Measurements from ENCODE around the gene KLF1.
A peak's percentile ranks its signal among the peaks of the same experiment; 100 is the strongest.

KLF1 gene

GRCh38 chr19:12881172-12881808, 5.7 kb downstream of the KLF1 start, which contains the start of gene DNASE2:
TSS of gene DNASE2 (minus strand) at chr19:12881449. CDS start at chr19:12881375, 74 bp downstream.
- Histone ChIP-seq H3K27me3 (replicated peaks; ENCODE audit: control insufficient read depth, insufficient read depth, low read length, poor library complexity, severe bottlenecking) (no peaks in the 10 kb centered on the region), H3K4me3 (ENCODE audit: insufficient read depth, low read depth, low read length, poor library complexity, severe bottlenecking) (peak within 1 kb of the TSS; percentile 67), H3K9me3 (ENCODE audit: control insufficient read depth, low read length) (peaks cover 3% of the 10 kb centered on the region), H3K4me1 (ENCODE audit: control insufficient read depth, insufficient read depth, low read length, poor library complexity, severe bottlenecking) (peaks cover 17% of the 10 kb centered on the region), H3K27ac (ENCODE audit: insufficient read depth, low read length, poor library complexity, severe bottlenecking) (peak within 1 kb of the TSS; percentile 56), H3K36me3 (ENCODE audit: control insufficient read depth, insufficient read depth, low read length) (peaks cover 17% of the 10 kb centered on the region)
- DNase-seq, result peak; percentile 76 to 87 (median 78)

GRCh38 chr19:12880551-12881171, 6.3 kb downstream of the KLF1 start:
- peaks cover 3% of the 10 kb centered on the region for H3K9me3 ChIP-seq (ENCODE audit: control insufficient read depth, low read length)
- H3K4me1 ChIP-seq (ENCODE audit: control insufficient read depth, insufficient read depth, low read length, poor library complexity, severe bottlenecking), result peaks cover 14% of the 10 kb centered on the region
- no peaks in the 10 kb centered on the region for H3K27me3 ChIP-seq (replicated peaks; ENCODE audit: control insufficient read depth, insufficient read depth, low read length, poor library complexity, severe bottlenecking)
- H3K4me3 ChIP-seq (ENCODE audit: insufficient read depth, low read depth, low read length, poor library complexity, severe bottlenecking), result peak overlapping the region; percentile 67
- no peak for DNase-seq
- H3K27ac ChIP-seq (ENCODE audit: insufficient read depth, low read length, poor library complexity, severe bottlenecking), result peak overlapping the region; percentile 56
- H3K36me3 ChIP-seq (ENCODE audit: control insufficient read depth, insufficient read depth, low read length), result peaks cover 23% of the 10 kb centered on the region

- Histone ChIP-seq H3K36me3 (ENCODE audit: control insufficient read depth, insufficient read depth, low read length) (peaks cover 33% of the 10 kb centered on the region), H3K4me3 (ENCODE audit: insufficient read depth, low read depth, low read length, poor library complexity, severe bottlenecking) (no peak overlapping the region), H3K9me3 (ENCODE audit: control insufficient read depth, low read length) (no peaks in the 10 kb centered on the region), H3K27ac (ENCODE audit: insufficient read depth, low read length, poor library complexity, severe bottlenecking) (no peak overlapping the region), H3K27me3 (replicated peaks; ENCODE audit: control insufficient read depth, insufficient read depth, low read length, poor library complexity, severe bottlenecking) (no peaks in the 10 kb centered on the region), H3K4me1 (ENCODE audit: control insufficient read depth, insufficient read depth, low read length, poor library complexity, severe bottlenecking) (no peaks in the 10 kb centered on the region)
- no peak for DNase-seq
Measured at GRCh38 chr19:12875086-12875485, 11.9 kb downstream of the KLF1 start.

DNA sequence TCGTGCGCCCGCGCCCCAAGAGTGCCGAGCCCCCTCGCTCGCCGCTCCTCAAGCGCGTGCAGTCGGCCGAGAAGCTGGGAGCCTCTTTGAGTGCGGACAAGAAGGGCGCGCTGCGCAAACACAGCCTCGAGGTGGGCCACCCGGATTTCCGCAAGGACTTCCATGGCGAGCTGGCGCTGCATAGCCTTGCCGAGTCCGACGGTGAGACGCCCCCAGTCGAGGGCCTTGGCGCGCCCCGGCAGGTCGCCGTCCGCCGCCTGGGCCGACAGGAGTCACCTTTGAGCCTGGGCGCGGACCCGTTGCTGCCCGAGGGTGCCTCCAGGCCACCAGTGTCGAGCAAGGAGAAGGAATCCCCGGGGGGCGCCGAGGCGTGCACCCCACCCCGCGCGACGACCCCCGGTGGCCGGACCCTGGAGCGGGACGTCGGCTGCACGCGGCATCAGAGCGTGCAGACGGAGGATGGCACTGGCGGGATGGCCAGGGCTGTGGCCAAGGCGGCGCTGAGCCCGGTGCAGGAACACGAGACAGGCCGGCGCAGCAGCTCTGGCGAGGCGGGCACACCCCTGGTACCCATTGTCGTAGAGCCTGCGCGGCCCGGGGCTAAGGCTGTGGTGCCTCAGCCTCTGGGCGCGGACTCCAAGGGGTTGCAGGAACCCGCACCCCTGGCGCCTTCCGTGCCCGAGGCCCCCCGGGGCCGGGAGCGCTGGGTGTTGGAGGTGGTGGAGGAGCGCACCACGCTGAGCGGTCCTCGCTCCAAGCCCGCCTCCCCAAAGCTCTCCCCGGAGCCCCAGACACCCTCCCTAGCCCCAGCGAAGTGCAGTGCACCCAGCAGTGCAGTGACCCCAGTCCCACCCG, 12.9 kb downstream of the KLF1 start:
- no peak overlapping the region for H3K27ac ChIP-seq (ENCODE audit: insufficient read depth, low read length, poor library complexity, severe bottlenecking)
- no peak for DNase-seq
- H3K4me3 ChIP-seq (ENCODE audit: insufficient read depth, low read depth, low read length, poor library complexity, severe bottlenecking), result no peak overlapping the region
- no peaks in the 10 kb centered on the region for H3K9me3 ChIP-seq (ENCODE audit: control insufficient read depth, low read length)
- H3K4me1 ChIP-seq (ENCODE audit: control insufficient read depth, insufficient read depth, low read length, poor library complexity, severe bottlenecking), result no peaks in the 10 kb centered on the region
- H3K36me3 ChIP-seq (ENCODE audit: control insufficient read depth, insufficient read depth, low read length), result peaks cover 33% of the 10 kb centered on the region
- no peaks in the 10 kb centered on the region for H3K27me3 ChIP-seq (replicated peaks; ENCODE audit: control insufficient read depth, insufficient read depth, low read length, poor library complexity, severe bottlenecking)

GRCh38 chr19:12872941-12873890, 13.8 kb downstream of the KLF1 start:
- no peak overlapping the region for H3K4me3 ChIP-seq (ENCODE audit: insufficient read depth, low read depth, low read length, poor library complexity, severe bottlenecking)
- peaks cover 30% of the 10 kb centered on the region for H3K36me3 ChIP-seq (ENCODE audit: control insufficient read depth, insufficient read depth, low read length)
- no peak overlapping the region for H3K27ac ChIP-seq (ENCODE audit: insufficient read depth, low read length, poor library complexity, severe bottlenecking)
- H3K9me3 ChIP-seq (ENCODE audit: control insufficient read depth, low read length), result no peaks in the 10 kb centered on the region
- H3K27me3 ChIP-seq (replicated peaks; ENCODE audit: control insufficient read depth, insufficient read depth, low read length, poor library complexity, severe bottlenecking), result no peaks in the 10 kb centered on the region
- DNase-seq, result peak; percentile 40 to 62 (median 57)
- H3K4me1 ChIP-seq (ENCODE audit: control insufficient read depth, insufficient read depth, low read length, poor library complexity, severe bottlenecking), result no peaks in the 10 kb centered on the region

DNA sequence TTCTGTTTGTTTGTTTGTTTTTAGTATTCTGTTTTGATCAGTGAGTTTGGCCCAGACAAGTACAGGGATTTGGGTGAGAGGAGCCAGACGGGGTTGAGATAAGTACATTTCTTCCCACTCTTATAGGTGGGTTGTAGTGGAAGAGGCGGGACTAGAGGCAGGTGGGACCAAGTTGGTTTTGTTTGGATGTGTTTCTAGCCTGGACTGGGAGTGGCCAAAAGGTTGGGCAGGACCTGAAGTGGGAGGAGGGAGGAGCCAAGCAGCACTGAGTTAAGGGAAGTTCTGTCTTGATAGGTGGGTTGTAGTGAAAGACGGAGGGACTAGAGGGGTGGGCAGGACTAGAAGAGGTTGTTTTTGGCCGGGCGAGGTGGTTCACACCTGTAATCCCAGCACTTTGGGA, 14.7 kb downstream of the KLF1 start:
- Histone ChIP-seq H3K36me3 (ENCODE audit: control insufficient read depth, insufficient read depth, low read length) (peaks cover 23% of the 10 kb centered on the region), H3K27ac (ENCODE audit: insufficient read depth, low read length, poor library complexity, severe bottlenecking) (no peak overlapping the region), H3K4me1 (ENCODE audit: control insufficient read depth, insufficient read depth, low read length, poor library complexity, severe bottlenecking) (peaks cover 8% of the 10 kb centered on the region), H3K4me3 (ENCODE audit: insufficient read depth, low read depth, low read length, poor library complexity, severe bottlenecking) (no peak overlapping the region), H3K27me3 (replicated peaks; ENCODE audit: control insufficient read depth, insufficient read depth, low read length, poor library complexity, severe bottlenecking) (no peaks in the 10 kb centered on the region), H3K9me3 (ENCODE audit: control insufficient read depth, low read length) (no peaks in the 10 kb centered on the region)
- DNase-seq, result no peak

DNA sequence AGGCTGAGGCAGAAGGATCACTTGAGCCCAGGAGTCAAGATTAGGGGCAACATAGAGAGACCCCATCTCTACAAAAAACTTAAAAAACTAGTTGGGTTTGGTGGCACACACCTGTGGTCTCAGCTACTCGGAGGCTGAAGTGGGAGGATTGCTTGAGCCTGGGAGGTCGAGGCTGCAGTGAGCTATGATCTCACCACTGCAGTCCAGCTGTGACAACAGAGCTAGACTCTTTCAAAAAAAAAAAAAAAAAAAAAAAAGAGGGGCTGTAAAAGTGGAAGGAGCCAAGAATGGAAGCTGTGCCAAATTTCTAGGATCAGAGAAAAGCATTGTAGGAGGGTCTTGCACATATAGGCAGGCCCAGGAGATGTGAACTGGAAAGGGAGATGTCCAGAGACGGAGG, 15.3 kb downstream of the KLF1 start:
- no peak for DNase-seq
- Histone ChIP-seq H3K36me3 (ENCODE audit: control insufficient read depth, insufficient read depth, low read length) (peaks cover 21% of the 10 kb centered on the region), H3K4me3 (ENCODE audit: insufficient read depth, low read depth, low read length, poor library complexity, severe bottlenecking) (no peak overlapping the region), H3K9me3 (ENCODE audit: control insufficient read depth, low read length) (no peaks in the 10 kb centered on the region), H3K27me3 (replicated peaks; ENCODE audit: control insufficient read depth, insufficient read depth, low read length, poor library complexity, severe bottlenecking) (no peaks in the 10 kb centered on the region), H3K27ac (ENCODE audit: insufficient read depth, low read length, poor library complexity, severe bottlenecking) (no peak overlapping the region), H3K4me1 (ENCODE audit: control insufficient read depth, insufficient read depth, low read length, poor library complexity, severe bottlenecking) (peaks cover 11% of the 10 kb centered on the region)

DNA sequence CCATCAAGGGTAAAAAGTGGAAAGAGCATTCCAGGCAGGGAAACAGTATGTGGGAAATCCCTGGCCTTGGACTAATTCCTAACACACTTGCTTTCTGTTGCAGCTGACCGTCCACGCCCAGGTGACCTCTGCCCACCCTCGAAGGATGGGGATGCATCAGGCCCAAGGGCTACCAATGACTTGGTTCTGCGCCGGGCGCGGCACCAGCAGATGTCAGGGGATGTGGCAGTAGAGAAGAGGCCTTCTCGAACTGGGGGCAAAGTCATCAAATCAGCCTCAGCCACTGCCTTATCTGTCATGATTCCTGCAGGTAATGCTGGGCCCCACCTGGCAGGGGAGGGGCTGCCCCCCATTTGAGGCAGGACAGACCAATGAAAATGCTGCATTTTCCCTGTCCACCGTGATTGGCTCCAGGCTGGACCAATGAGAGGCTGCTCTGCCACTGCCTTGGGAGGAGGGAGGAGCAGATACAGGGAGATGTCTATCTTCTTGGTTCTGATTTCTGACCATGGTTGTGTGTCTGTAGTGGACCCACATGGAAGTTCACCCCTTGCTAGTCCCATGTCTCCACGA, 18.4 kb downstream of the KLF1 start:
- H3K4me1 ChIP-seq (ENCODE audit: control insufficient read depth, insufficient read depth, low read length, poor library complexity, severe bottlenecking), result peaks cover 11% of the 10 kb centered on the region
- no peaks in the 10 kb centered on the region for H3K27me3 ChIP-seq (replicated peaks; ENCODE audit: control insufficient read depth, insufficient read depth, low read length, poor library complexity, severe bottlenecking)
- no peak overlapping the region for H3K27ac ChIP-seq (ENCODE audit: insufficient read depth, low read length, poor library complexity, severe bottlenecking)
- H3K4me3 ChIP-seq (ENCODE audit: insufficient read depth, low read depth, low read length, poor library complexity, severe bottlenecking), result no peak overlapping the region
- DNase-seq, result no peak
- H3K9me3 ChIP-seq (ENCODE audit: control insufficient read depth, low read length), result no peaks in the 10 kb centered on the region
- H3K36me3 ChIP-seq (ENCODE audit: control insufficient read depth, insufficient read depth, low read length), result no peaks in the 10 kb centered on the region
